SK-N-SH treated with all-trans-retinoic acid at 6 μM for 48 hours (cell line): ENCODE data around the gene PPT1.

ENCODE experiments used
- ESRRG ChIP-seq: fragments of 250-450 bp; sonication (Bioruptor Pico); IDR thresholded peaks from 2 replicates; pipeline ENCODE4 v1.6.1; 2021; ENCODE audit warnings: mild to moderate bottlenecking
- PATZ1 ChIP-seq: fragments of 250-450 bp; sonication (Bioruptor Pico); IDR thresholded peaks from 2 replicates; pipeline ENCODE4 v1.8.0; 2020; ENCODE audit warnings: mild to moderate bottlenecking, moderate library complexity, borderline replicate concordance
- ZNF8 ChIP-seq: fragments of 450-650 bp; formaldehyde crosslinking; IDR thresholded peaks from 2 replicates; pipeline ENCODE4 v1.5.0; 2020; ENCODE audit warnings: mild to moderate bottlenecking, moderate library complexity

- no peak for TF ChIP-seq ZNF8
- no peak for TF ChIP-seq PATZ1 (CRISPR knock-in tag)
- TF ChIP-seq ESRRG (CRISPR knock-in tag), result no peak
Measured at GRCh38 chr1:40076895-40077312, 20.1 kb downstream of the PPT1 start.
